CD4-positive, alpha-beta T cell treated with Interleukin-4 for 1 hour (primary cell): ENCODE results near the gene AVP.

ENCODE experiments used
- DNase-seq, 2 donors: peaks; one replicate each; pipeline ENCODE4 v3.0.0-alpha.2; 2020 to 2022

The AVP gene

DNA sequence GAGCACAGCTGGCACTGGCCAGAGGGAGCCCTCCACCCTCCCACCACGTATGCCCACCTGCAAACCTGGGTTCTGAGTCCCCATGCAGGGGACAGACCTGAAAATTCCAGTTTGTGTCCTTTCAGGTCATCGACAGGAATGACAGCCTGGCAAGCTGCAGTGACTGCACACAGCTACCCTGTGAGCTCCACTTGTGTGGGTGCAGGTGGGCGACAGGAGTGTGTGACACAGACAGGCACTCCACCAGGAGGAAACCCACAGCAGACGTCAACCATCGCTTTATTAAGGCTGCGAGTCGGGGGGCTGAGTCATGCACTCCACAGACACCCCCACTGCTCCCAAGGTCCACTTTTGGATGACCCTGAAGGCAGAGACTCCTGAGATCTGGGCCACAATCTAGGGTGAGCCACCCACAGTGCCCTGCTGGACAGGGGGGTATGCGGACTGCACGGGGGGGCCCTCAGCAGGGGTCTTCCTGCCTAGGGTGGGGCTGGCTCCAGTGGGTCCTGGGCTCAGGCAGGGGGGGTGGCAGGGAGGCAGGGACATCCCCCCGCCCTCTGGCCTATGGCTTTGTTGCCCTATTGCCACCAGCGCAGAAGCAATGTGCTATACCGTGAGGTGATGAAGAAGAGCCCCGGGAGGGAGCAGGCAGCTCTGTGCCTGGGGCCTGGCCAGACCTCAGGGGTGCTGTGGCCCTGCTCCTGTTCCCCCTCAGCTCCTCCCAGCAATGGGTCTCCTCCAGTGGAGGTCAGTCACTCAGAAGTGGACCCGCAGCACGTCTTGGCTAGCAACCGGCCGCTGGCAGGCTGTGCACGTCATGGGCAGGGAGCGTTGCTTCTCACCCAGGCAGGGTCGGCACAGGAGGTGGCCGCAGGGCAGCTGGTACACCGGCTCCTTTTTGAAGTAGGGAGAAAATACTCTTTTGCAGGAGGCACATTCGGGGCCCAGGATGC lies 25.1 kb upstream of the AVP start:
- no peak for DNase-seq

DNA sequence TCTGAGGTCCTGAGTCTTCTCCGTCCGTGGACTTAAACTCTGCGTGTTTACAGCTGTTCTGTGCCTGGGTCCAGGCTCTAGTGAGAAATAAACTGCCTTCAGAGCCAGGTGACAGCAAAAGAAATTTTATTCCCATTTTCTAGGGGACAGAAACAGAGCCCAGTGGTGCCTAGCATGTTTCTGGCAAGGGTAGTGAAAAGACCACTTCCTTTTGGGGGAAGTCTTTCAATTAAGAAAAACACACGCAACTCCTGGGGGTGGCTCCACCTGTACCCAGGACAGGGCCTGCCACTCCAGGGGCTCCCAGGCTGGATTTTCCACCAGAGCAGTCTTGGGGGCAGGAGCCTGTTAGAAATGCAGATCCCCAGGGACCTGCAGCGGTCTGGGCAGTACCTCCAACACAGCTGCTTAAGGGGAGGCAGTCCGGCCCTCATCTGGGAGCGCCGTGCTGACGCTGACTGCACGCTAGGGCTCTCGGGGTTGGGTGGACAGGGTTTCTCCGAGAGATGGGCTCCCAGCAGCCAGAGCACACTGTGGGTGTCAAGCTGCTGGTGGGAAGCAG lies 23.0 kb upstream of the AVP start:
- DNase-seq = no peak

DNA sequence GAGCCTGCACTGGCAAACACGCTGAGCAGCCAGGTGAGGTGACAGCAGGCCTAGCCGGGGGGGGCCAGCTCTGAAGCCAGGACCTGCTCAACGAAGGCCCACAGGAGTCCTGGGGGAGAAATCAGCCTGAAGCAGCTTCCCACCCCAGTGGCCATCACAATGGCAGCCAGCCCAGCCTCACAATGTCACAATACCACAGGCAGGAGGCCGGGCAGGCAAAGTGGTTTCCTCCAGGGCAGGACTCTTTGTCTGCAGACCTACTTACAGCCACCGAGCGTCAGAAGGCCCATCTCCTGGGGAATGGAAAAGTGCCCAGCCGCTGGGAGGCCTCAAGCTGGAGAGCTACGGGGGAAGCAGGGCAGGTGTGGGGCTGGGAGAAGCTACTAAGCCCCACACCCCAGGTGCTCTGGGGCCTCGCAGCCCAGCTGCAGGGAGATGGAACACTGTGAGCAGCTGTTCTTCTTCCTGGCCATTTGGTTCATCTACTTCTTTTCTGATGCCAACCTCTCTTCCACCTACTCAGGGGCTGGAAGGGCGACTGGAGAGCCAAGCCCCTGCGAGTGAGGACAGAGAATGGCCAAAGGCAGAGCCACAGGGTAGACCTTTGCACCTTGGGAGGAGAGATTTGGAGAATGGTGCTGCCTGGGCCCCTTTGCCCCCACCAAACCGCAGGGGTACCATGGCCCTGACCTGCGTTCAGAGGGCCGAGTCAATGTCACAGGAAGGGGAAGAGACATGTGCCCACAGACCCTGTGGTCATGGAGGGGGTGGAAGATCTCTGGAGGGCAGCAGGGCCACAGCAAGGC lies 22.3 kb upstream of the AVP start:
- no peak for DNase-seq

DNA sequence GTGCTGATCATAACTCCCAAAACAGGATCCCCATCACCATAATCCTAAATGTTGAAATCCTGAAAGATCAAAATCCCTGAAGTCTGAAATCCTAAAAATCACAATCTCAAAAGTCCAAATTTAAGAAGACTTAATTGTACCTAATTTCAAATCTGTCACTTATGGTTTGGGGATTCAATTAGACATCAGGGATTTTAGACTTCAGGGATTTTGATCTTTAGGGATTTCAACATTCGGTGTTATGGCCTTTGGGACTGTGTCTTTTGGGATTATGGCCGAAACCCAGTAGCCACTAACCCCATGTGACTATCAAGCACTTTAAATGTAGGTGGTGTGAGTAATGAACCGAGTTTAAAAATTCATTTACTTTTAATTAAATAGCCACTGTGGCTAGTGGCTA lies 21.7 kb upstream of the AVP start:
- DNase-seq = no peak

DNA sequence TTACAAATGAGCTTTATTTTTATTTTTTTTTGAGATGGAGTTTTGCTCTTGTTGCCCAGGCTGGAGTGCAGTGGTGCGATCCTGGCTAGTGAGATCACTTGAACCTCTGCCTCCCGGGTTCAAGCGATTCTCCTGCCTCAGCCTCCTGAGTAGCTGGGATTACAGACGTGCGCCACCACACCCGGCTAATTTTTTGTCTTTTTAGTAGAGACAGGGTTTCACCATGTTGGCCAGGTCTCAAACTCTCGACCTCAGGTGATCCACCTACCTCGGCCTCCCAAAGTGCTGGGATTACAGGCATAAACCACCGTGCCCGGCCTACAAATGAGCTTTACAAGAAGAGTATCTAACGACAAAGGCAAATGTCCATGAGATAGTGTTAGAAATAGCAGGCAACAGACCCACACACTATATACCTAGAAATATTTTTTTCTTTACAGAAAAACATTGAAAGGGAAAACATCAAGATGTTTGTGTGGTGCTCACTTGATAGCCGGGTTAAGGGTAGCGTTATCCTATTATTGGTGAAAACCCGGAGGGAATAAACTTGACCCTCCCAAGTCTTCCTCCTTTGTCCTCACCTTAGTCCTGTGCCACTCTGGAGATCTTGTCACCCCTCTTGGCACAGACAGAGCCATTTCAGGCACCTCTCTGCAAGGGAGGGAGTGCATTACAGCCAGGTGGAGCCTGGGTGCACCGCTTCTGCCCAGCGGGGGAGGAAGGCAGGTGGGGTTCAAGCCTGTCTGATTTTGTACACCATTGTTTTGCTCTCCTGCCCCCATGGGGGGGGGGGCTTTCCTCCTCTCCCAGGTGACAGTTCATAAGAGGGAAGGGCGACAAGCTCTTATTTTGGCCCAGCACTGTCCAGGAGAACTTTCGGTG lies 21.0 kb upstream of the AVP start:
- no peak for DNase-seq

DNA sequence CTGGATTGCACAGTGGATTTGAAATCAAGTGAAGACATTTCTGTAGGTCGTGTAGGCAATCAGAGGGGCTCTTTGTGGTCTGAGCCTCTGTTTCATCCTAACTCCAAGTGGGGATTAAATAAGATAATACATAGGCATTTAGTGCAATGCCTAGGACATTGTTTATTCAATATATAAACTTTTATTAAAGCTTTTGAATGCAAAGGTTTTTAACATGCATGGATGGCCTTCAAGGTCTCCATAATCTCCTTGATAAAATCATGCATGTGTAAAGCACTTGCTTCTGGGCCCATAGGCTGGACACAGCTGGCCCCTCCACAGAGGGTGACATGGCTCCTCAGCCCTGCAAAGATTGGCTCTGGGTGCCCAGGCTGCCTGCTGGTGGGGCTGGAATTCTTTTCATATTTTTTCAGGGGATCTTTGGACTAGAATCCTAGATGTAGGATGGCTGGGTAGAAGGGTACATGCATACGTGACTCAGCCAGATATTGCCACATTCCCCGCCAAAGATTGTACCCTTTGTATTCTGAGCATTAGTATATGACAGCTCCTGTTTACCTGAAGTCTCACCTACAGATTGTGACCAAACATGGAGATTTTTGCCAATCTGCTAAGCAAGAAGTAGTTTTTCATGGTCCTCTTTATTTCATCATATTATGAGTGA lies 19.0 kb upstream of the AVP start:
- DNase-seq = no peak

DNA sequence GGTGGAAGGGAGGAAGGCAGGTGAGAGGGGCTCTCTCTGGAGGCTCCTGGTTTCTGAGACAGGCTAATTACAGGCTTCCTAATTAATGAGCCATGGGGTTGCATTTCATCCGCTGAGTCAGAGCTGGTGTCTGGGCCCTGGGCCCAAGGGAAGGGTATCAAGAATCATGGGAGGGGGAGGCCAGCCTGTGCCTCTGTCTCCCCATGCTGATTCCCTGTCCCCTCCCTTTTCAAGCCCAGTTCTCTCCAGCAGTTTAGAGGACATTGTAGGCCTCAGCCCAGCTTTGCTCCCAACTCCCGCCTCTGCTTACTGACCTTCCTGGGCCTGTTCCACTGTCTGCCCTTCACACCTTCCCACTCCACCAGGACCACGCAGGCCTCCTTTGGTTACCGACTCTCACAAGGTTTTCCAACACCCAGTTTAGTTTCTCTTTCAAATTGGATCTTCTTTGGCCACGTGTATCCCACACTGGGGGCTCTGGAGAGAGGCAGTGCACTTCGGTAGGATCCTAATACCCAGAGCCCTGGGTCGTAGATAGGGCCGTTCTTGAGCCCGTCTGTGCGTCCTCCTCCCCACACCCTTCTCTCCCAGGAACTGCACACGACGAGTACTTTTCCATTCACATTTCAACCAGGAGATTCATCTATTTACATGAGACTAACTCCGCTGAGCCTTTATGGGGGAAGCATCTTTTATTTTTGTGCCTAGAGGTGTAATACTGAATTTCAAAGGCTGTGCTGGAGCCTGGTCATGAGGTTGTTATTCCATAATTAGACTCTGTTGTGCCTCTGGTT lies 18.2 kb upstream of the AVP start:
- DNase-seq = no peak

DNA sequence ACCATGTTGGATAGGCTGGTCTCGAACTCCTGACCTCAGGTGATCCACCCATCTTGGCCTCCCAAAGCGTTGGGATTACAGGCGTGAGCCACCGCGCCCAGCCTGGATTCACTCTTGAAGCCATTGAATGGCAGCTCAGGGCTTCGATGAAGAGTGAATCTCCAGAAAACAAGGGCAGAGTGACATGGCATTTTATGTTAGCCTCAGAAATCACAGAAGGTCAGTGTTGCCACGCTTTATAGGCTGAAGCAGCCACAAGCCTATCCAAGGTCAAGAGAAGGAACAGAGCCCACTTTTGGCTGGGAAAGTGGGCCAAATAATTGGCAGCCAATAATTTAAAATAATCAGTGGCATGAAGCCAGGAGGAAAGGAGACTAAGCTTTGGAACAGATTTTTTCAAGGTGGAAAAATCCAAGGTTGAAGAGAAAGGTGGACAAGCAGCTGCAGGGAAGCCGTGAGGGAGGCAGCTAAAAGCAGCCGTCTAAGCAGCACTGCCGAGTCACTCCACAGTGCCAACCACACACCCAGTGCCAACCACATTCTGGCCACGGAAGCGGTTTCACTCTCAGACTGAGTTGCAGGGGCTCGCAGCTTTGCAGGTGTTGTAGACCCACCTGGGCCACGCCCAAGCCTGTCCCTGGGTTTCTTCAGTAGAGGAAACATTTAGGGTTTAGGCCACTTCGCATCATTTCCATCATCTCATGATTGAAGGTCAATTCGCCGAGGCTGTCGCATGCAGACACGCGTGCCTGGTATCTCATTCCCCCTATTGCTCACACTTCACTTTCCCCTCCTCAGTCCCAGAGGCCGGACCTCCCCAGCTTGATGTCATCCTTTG lies 17.4 kb upstream of the AVP start:
- peak; percentile 45 to 57 for DNase-seq

DNA sequence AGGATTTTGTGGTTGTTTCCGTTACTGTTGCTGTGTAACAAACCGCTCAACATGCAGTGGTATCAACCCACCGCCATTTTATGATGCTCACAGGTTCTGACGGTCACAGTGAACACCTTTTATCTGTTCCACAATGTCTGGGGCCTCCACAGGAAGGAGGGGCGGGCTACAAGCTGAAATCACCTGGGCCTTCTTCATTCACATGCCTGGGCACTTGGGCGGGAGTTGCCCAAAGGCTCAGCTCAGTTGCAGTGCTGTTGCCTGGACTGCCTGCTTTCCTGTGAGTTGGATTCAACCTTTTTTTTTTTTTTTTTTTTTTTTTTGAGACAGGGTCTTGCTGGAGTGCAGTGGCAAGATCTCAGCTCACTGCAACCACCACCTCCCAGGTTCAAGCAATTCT lies 16.7 kb upstream of the AVP start:
- DNase-seq = no peak

DNA sequence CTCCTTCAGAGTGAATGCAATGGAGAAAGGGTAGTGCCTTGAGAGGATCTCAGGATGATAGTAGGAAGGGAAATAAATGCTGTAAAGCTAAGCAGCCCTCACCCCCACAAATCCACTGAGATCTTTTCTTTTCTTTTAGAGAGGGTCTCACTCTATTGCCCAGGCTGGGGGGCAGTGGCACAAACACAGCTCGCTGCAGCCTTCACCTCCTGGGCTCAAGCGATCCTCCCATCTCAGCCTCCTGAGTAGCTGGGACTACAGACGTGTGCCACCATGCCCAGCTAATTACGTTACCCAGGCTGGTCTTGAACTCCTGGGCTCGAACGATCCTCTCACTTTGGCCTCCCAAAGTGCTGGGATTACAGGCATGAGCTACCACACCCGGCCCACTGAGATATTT lies 16.0 kb upstream of the AVP start:
- no peak for DNase-seq

DNA sequence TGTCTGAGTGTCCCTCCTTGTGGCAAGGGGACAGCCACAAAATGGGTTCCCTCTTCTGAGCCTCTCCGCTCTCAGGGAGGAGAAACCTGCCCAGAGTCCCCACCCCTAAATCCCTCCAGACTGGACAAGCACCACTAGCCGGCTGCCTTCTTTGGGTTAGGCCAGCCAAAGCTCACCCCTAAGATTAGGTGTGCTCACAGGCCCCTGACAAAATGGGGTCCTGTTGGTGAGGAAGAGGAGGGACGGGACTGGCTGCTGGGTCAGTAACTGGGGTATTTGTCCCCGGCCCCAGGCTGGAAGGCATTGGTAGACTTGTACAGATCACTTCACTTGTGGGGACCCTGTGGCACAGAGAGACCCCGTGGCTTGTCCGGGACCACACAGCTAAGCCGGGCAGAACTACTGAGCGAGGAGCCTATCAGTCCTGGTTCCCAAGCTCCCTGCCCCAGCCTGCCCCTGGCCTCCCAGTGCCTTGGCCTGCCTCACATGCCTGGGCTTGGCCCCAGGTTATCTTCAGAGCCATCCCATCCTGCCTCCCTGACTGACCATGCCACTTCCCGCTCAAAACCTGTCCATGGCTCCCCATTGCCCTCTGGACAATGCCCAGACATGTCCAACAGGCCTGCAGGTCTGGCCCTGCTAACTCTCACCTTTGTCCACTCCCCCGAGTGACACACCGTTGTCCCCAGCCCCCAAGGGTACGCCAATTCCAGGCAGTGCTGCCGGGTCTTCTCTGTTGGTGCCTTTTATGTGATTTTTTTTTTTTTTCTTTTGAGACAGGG lies 10.5 kb upstream of the AVP start:
- DNase-seq = no peak

DNA sequence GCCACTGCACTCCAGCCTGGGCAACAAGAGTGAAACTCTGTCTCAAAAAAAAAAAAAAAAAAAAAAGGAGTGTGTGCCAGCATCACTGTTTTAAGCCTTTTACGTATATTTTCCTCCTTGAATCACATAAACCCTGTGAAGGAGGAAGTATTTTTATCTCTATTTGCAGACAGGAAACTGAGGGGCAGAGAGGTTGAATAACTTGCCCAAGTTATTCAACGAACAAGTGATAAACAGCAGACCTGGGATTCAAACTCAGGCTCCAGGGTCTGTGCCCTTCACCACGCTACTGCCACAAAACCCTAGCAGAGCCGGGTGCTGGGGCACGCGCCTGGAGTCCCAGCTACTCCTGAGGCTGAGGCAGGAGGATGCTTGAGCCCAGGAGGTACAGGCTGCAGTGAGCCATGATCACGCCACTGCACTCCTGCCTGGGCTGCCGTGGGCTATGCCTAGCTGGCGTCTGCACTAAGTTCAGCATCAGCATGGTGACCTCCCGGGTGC lies 9.4 kb upstream of the AVP start:
- DNase-seq = peak; percentile 25 to 53

DNA sequence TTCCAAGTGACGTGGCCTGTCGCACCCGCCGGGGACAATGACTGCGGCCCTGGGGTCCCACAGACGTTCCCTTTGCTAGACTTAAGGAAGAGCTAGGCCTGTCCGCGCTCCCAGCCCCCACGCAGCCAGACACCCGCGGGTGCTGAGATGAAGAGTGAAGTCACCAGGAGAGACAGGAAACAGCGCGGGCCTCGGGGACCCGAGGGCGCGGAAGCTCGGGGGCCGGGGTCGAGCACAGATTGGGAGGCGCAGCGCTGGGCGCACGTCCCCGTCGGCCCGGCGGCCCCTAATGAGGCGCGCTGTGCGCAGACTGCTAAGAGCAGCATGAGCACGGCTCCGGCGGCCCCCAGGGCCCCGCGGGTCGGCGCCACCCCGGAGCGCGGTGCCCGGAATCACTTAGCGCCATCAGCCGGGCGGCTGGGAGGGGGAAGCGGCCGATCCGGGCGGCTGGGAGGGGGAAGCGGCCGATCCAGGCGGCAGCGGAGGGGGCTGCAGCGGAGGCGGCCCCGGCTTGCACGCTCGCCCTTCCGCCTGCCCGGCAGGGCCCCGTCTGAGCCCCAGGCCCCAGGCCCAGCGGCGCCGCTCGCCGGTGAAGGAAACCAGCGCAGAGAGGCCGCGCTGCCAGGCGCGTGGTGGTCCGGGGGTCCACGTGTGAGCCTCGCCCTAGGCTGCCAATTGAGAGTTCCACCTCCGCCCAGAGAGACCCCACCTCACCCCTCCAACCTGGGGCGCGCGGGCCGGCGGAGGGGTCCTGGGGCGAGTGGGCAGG lies 8.3 kb upstream of the AVP start:
- peak; percentile 26 to 54 for DNase-seq

DNA sequence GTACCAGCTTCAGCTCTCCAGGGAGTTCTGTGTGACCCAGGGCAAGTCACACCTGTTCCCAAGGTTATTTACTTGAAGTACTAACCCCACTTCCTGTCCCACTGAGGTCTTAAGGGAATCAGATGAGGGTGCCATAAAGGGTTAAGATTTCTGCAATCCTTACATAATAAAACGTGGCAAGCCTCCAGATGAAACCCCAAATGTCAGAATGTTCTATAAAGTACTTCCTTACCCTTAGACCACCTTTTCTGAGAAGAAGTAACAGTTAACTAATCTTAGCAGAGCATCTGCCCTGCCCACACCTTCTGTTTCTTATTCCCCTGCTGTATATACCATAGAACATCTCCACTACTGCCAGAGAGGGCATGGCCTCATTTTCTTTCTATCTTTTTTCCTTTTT lies 6.0 kb upstream of the AVP start:
- no peak for DNase-seq

DNA sequence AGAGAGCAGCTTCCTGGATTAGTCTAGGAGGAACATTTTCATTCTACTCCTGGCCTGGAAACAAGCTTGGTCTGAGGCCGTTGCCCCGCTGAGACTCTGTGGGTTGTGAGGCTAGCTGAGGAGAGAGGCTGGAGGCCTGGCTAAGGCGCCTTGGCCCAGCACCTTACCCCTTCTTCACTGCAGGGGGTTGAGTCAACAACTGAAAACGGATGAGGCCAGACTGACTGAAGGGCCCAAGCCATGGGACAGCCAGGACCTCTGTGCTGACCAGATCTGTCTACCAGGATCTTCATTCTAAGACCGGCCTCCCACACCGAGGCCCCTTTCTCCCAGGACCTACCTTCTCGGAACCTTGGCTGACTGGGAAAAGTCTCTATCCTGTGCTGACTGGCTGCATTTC lies 3.5 kb upstream of the AVP start:
- no peak for DNase-seq

DNA sequence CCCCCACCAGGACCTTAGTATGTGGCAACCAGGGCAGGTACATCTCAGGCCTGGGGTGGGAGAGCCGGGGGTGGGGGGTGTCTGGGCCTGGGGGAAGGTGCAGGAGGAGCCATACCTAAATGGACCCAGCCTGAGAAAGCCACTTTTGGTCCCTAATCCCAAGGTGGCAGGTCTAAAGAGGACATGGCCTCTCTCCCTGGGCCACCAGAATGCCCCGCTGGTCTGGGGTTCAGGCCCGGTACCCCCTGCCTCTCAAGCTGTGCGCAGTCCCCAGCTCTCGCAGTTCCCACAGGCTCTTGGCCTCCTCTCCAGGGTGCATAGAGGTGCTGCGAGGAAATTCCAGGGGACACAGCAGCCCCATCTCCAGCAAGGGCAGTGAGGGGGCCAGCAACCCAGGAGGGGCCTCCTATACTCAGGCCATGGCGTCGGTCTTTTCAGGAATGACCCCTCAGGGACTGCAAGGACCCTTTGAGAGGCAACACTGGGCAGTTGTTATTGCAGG lies 1.1 kb upstream of the AVP start:
- no peak for DNase-seq

DNA sequence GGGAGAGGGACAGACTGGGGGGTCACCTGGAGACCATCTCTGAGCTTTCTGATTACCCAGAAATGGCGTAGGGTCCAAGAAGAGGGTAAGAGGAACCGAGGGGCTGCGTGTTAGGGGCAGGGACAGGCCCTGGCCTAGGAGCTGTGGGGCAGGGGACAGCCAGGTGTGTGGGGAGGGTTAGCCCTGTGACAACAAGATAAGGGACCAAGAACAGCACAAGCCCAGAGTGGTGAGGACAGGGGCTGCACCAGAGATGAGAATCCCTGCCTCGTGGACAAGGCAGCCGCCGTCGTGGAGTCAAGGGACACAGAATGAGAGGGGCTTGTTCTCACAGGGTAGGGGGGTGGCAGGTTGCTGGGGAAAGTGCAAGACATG lies 449 bp upstream of the AVP start:
- DNase-seq = no peak
